ENCODE measurements around the gene KLKB1. TPM values are rescaled to one million over a fixed set of nuclear protein-coding genes. Genes with fewer than 3 reads are reported as not detected.

The KLKB1 gene
- total and polyA plus RNA-seq, 3 donors from 2014 or later, result 2.7 to 4.4 (median 3.5) TPM

- H3K4me1 ChIP-seq, result peaks cover 13% of the 10 kb centered on the region
- peak within 1 kb of the TSS; percentile 84 to 87 for H3K4me3 ChIP-seq
- TF ChIP-seq CTCF (IDR thresholded peaks at IDR 0.05), result peak in 2 of 3 experiments; percentile 5 to 15
- TF ChIP-seq POLR2A (IDR thresholded peaks at IDR 0.05), result no peak
- no peaks in the 10 kb centered on the region for H3K36me3 ChIP-seq (ENCODE audit: low read depth, missing control alignments)
- H3K27me3 ChIP-seq, result no peaks in the 10 kb centered on the region
- H3K9me3 ChIP-seq, result no peaks in the 10 kb centered on the region
- H3K27ac ChIP-seq, result peak within 1 kb of the TSS; percentile 93 to 95
- intact Hi-C loops (cut with DNase I; ENCODE audit: low total_unique reads), result no loop called here
- 0% methylated on average over 82 of the region's 107 CpGs; no CpG with 5 or more reads in 1 of the 2 donors for WGBS, 2 donors
- peak; percentile 80 for DNase-seq
Observed at GRCh38 chr4:186191200-186192065, 35.9 kb upstream of the KLKB1 start, which contains the start of gene CYP4V2. Gene CYP4V2 (plus strand): TSS chr4:186191567. CDS start chr4:186191824, 257 bp downstream.

GRCh38 chr4:186192066-186192612 is 35.2 kb upstream of the KLKB1 start:
- Histone ChIP-seq H3K36me3 (ENCODE audit: low read depth, missing control alignments) (no peaks in the 10 kb centered on the region), H3K4me3 (peak overlapping the region; percentile 84 to 87), H3K4me1 (peaks cover 13% of the 10 kb centered on the region), H3K27ac (peak overlapping the region; percentile 93 to 95), H3K27me3 (no peaks in the 10 kb centered on the region), H3K9me3 (no peaks in the 10 kb centered on the region)
- intact Hi-C loops (cut with DNase I; ENCODE audit: low total_unique reads), result no loop called here
- whole genome bisulfite sequencing, 2 donors, result 0 to 2% methylated on average over 15 to 22 of the region's 22 CpGs
- TF ChIP-seq CTCF (IDR thresholded peaks at IDR 0.05) (no peak), POLR2A (IDR thresholded peaks at IDR 0.05) (no peak)
- DNase-seq, result peak; percentile 71

- TF ChIP-seq CTCF (IDR thresholded peaks at IDR 0.05) (no peak), POLR2A (IDR thresholded peaks at IDR 0.05) (no peak)
- intact Hi-C loops (cut with DNase I; ENCODE audit: low total_unique reads), result no loop called here
- H3K27ac ChIP-seq, result no peak overlapping the region
- H3K27me3 ChIP-seq, result no peaks in the 10 kb centered on the region
- no peaks in the 10 kb centered on the region for H3K36me3 ChIP-seq (ENCODE audit: low read depth, missing control alignments)
- WGBS, 2 donors, result 85 to 95% methylated on average over 5 of the region's 5 CpGs
- H3K4me1 ChIP-seq, result peaks cover 13% of the 10 kb centered on the region
- H3K9me3 ChIP-seq, result no peaks in the 10 kb centered on the region
- H3K4me3 ChIP-seq, result no peak overlapping the region
- DNase-seq, result no peak
Observed at GRCh38 chr4:186193851-186194250, 33.5 kb upstream of the KLKB1 start.

GRCh38 chr4:186196063-186196462 is 31.2 kb upstream of the KLKB1 start:
- no peak for TF ChIP-seq POLR2A (IDR thresholded peaks at IDR 0.05)
- TF ChIP-seq CTCF (IDR thresholded peaks at IDR 0.05), result no peak
- DNase-seq, result no peak

More at GRCh38 chr4:186196063-186196462, 31.2 kb upstream of the KLKB1 start:
- Histone ChIP-seq H3K4me1 (no peaks in the 10 kb centered on the region), H3K4me3 (no peak overlapping the region), H3K36me3 (ENCODE audit: low read depth, missing control alignments) (no peaks in the 10 kb centered on the region), H3K27ac (no peak overlapping the region), H3K9me3 (no peaks in the 10 kb centered on the region), H3K27me3 (no peaks in the 10 kb centered on the region)
- intact Hi-C loops (cut with DNase I; ENCODE audit: low total_unique reads), result no loop called here
- WGBS, 2 donors, result 96% methylated on average over 6 of the region's 6 CpGs
